K562 (cell line): Measurements from ENCODE around the gene CUTA. TPM values are rescaled to one million over a fixed set of nuclear protein-coding genes. Genes with fewer than 3 reads are reported as not detected.

Experiments
- CHD4 ChIP-seq: fragments of 200-600 bp; sonication (generic); IDR thresholded peaks from 3 replicates; pipeline ENCODE4 v1.6.1; 2012; ENCODE audit warnings: low read depth, mild to moderate bottlenecking, mixed read lengths, low read length, inconsistent platforms; ENCODE audit not compliant: insufficient read depth, insufficient replicate concordance, poor library complexity, severe bottlenecking
- E2F6 ChIP-seq, 2 experiments: IDR thresholded peaks; 2 replicates each; pipeline ENCODE4 v1.6.1; 2011; ENCODE audit warnings: borderline replicate concordance in 1 of 2, control low read depth in 1 of 2, low read depth in 1 of 2, low read length in 1 of 2, mild to moderate bottlenecking in 1 of 2, mixed read lengths in 1 of 2, moderate library complexity in 1 of 2; ENCODE audit not compliant: insufficient read depth in 1 of 2, insufficient read length in 1 of 2, poor library complexity in 1 of 2, severe bottlenecking in 1 of 2; ENCODE audit errors: extremely low read depth in 1 of 2
- ELF1 ChIP-seq: fragments of 200-800 bp; sonication (Bioruptor generic); IDR thresholded peaks from 2 replicates; pipeline ENCODE4 v1.6.1; 2016; ENCODE audit warnings: missing genetic modification characterization, missing compliant biosample characterization
- FOXP1 ChIP-seq: sonication (generic); formaldehyde crosslinking; IDR thresholded peaks from 2 replicates; pipeline ENCODE4 v1.8.0; 2022; ENCODE audit warnings: mild to moderate bottlenecking, missing genetic modification reagents
- GTF2B ChIP-seq: IDR thresholded peaks from 2 replicates; pipeline ENCODE4 v1.6.1; 2011; ENCODE audit not compliant: insufficient read length; ENCODE audit errors: extremely low read depth
- PBX2 ChIP-seq, 2 experiments: IDR thresholded peaks in 1 of 2; conservative IDR thresholded peaks in 1 of 2; 2 replicates each; pipeline ENCODE4 v1.6.1; 2016; ENCODE audit warnings: low read depth in 2 of 2, mild to moderate bottlenecking in 1 of 2, missing compliant biosample characterization in 1 of 2, missing genetic modification characterization in 1 of 2, moderate library complexity in 1 of 2
- PPARD ChIP-seq: fragments of 250-450 bp; sonication (Bioruptor Pico); IDR thresholded peaks from 2 replicates; pipeline ENCODE4 v1.8.0; 2022; ENCODE audit warnings: inconsistent platforms, mild to moderate bottlenecking, moderate library complexity
- RERE ChIP-seq: sonication (generic); formaldehyde crosslinking; IDR thresholded peaks from 2 replicates; pipeline ENCODE4 v1.8.0; 2023; ENCODE audit warnings: missing genetic modification reagents, mild to moderate bottlenecking, borderline replicate concordance
- SMAD2 ChIP-seq: fragments of 150-350 bp; IDR thresholded peaks from 2 replicates; pipeline ENCODE4 v1.6.1; 2014; ENCODE audit warnings: low read depth, mild to moderate bottlenecking, low read length
- TEAD2 ChIP-seq: fragments of 450-650 bp; IDR thresholded peaks from 2 replicates; pipeline ENCODE4 v1.6.1; 2016; ENCODE audit warnings: missing genetic modification characterization, control low read depth, missing compliant biosample characterization
- ZNF232 ChIP-seq: sonication (generic); formaldehyde crosslinking; IDR thresholded peaks from 2 replicates; pipeline ENCODE4 v1.8.0; 2022; ENCODE audit warnings: mild to moderate bottlenecking, missing genetic modification reagents
- ZNF639 ChIP-seq, 2 experiments: fragments of 200-800 bp in 1 of 2; sonication (Bioruptor generic) in 1 of 2; sonication (generic) in 1 of 2; formaldehyde crosslinking in 1 of 2; IDR thresholded peaks in 1 of 2; conservative IDR thresholded peaks in 1 of 2; 2 replicates each; pipeline versions ENCODE4 v1.5.0 to v1.6.1; 2016 to 2020; ENCODE audit warnings: missing compliant biosample characterization in 1 of 2, missing genetic modification characterization in 1 of 2, missing genetic modification reagents in 1 of 2
- ZNF75A ChIP-seq: fragments of 450-650 bp; formaldehyde crosslinking; IDR thresholded peaks from 2 replicates; pipeline ENCODE4 v1.4.0; 2020; ENCODE audit warnings: mild to moderate bottlenecking
- polyA plus RNA-seq, 8 experiments: library from polyadenylated mRNA; depleted of rRNA in 4 of 8; stranded (reverse) in 5 of 8; unstranded in 3 of 8; fragments of >200 nt; fragmentation: Nextera tagmentation in 2 of 8; fragmentation: Illumina TruSeq in 1 of 8; extraction: Ambion mirVana in 2 of 8; extraction: Trizol in 1 of 8; gene quantifications; 2 replicates each; pipeline versions ENCODE4 v1.2.1 to v1.2.3, GENCODE V29; 2011 to 2014; ENCODE audit warnings: inconsistent platforms in 1 of 8, missing spikeins in 1 of 8
- total RNA-seq, 7 experiments: library from RNA; depleted of rRNA in 6 of 7; stranded (reverse); fragments of >200 nt in 6 of 7; fragmentation: Illumina TruSeq in 2 of 7; extraction: Trizol in 2 of 7; gene quantifications; 2 replicates each; pipeline versions ENCODE4 v1.2.1 to v1.2.3, GENCODE V29; 2011 to 2021; ENCODE audit warnings: low replicate concordance in 1 of 7

CUTA gene
- total and polyA plus RNA-seq, 9 of the 15 experiments (the other 6 are each of a cell fraction or from before 2014, with no cell fraction given), result 166 to 682 (median 310) TPM

GRCh38 chr6:33439956-33440648 lies 22.2 kb upstream of the CUTA start (continued):
- no peak for TF ChIP-seq E2F6 (IDR thresholded peaks at IDR 0.05; ENCODE audit: borderline replicate concordance in 1 of 2, extremely low read depth in 1 of 2, insufficient read depth in 1 of 2, insufficient read length in 1 of 2, low read depth in 1 of 2, low read length in 1 of 2, poor library complexity in 1 of 2, severe bottlenecking in 1 of 2)
- no peak for TF ChIP-seq PPARD (CRISPR knock-in tag)
- no peak for TF ChIP-seq ZNF639 (CRISPR knock-in tag; conservative IDR thresholded peaks at IDR 0.05 in 1 of 2, IDR thresholded peaks at IDR 0.05 in 1 of 2)
- no peak for TF ChIP-seq FOXP1 (CRISPR knock-in tag)
- TF ChIP-seq ZNF75A (CRISPR knock-in tag), result no peak
- TF ChIP-seq TEAD2 (tag), result no peak
- no peak for TF ChIP-seq ELF1 (tag)
- no peak for TF ChIP-seq SMAD2
- TF ChIP-seq PBX2 (CRISPR knock-in tag; IDR thresholded peaks at IDR 0.05; ENCODE audit: low read depth), result no peak
- TF ChIP-seq PBX2 (tag; conservative IDR thresholded peaks at IDR 0.05; ENCODE audit: low read depth), result no peak
- no peak for TF ChIP-seq ZNF232 (CRISPR knock-in tag)
- no peak for TF ChIP-seq GTF2B
- TF ChIP-seq RERE (CRISPR knock-in tag), result no peak
- TF ChIP-seq CHD4, result no peak
